EL (cell line): Measurements from ENCODE around the gene PICK1.
A peak's percentile ranks its signal among the peaks of the same experiment; 100 is the strongest.
"Not testable (repeated sequence)": the region's sequence is repeated elsewhere in the genome, so short reads cannot be mapped to it uniquely, and the experiment has no call there.

Experiments
- DNase-seq: peaks from one replicate; pipeline ENCODE4 v3.0.0-alpha.2; 2016

Gene PICK1

GRCh38 chr22:38030311-38031133 lies 26.7 kb upstream of the PICK1 start:
- DNase-seq: no peak

GRCh38 chr22:38031491-38031890 lies 25.7 kb upstream of the PICK1 start:
- DNase-seq: no peak

GRCh38 chr22:38032681-38033521 lies 24.3 kb upstream of the PICK1 start:
- peak; percentile 88 for DNase-seq

- no peak for DNase-seq
Measured at GRCh38 chr22:38033522-38034277, 23.5 kb upstream of the PICK1 start.

GRCh38 chr22:38034278-38034882 lies 22.8 kb upstream of the PICK1 start:
- DNase-seq: peak; percentile 93

- DNase-seq: no peak
Measured at GRCh38 chr22:38034884-38035529, 22.2 kb upstream of the PICK1 start.

- DNase-seq: no peak
Measured at GRCh38 chr22:38035530-38035885, 21.7 kb upstream of the PICK1 start.

GRCh38 chr22:38036392-38037062 lies 20.7 kb upstream of the PICK1 start:
- DNase-seq: no peak

GRCh38 chr22:38037367-38038150 lies 19.6 kb upstream of the PICK1 start:
- not testable (repeated sequence) for DNase-seq

GRCh38 chr22:38038426-38038825 lies 18.8 kb upstream of the PICK1 start:
- no peak for DNase-seq

- no peak for DNase-seq
Measured at GRCh38 chr22:38038890-38039812, 18.1 kb upstream of the PICK1 start.

- peak; percentile 23 for DNase-seq
Measured at GRCh38 chr22:38040953-38041759, 16.0 kb upstream of the PICK1 start.

- no peak for DNase-seq
Measured at GRCh38 chr22:38041760-38042487, 15.3 kb upstream of the PICK1 start.

GRCh38 chr22:38042488-38042790 lies 14.8 kb upstream of the PICK1 start:
- no peak for DNase-seq

GRCh38 chr22:38043151-38044039 lies 13.8 kb upstream of the PICK1 start:
- no peak for DNase-seq

- no peak for DNase-seq
Measured at GRCh38 chr22:38046070-38046748, 11.0 kb upstream of the PICK1 start.
